ENCODE results near the gene FYN.

The FYN gene

DNA sequence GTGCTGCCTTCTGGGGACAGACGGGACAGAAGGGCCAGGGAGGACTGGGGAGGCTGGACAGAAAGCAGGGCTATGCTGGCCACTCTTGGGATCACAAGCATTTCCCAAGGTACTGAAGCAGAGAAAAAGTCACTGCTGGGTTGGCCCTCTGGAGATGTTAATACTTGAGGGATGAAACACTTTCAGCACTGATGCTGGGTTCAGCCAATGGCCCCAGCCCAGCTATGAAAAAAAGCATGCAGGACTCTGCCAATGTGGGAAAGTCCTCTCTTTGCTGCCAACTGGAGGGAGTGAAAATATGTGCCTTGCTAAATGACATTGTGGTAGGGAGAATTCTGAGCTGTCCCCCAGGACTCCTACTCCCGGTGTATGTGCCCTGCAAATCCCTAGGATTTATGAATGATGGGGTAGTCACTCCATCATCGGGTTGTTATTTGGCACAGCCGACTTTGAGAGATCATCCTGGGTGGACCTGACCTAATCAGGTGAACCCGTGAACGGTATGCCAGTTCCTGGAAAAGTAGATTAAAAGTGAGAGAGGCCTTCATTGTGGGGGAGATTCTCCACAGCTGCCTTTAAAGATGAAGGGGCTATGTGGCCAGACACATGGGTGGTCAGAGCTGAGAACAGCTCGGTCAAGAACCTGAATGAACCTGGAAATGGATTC, 147.7 kb downstream of the FYN start:
- peak in 8 of 14 donors; percentile 13 to 59 (median 42) for DNase-seq

DNA sequence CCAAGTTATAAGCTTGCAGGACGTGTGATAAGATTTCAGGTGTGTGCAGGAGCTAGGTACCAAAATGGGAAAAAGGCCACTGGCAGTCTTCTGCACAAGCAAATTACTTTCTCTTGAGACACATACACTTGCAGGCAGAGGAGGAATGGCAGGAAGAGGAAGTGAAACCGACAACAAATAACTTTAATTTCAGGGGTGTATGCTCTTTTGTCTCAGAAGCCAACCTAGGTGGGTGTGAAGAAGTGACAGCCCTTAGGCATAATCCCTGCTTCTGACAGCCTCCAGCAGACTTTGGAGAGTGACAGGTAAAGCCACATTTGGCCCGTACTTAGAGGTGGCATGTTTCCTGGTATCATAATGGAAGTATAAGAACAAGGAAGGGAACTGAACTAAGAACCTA, 148.7 kb downstream of the FYN start:
- DNase-seq: no peak

DNA sequence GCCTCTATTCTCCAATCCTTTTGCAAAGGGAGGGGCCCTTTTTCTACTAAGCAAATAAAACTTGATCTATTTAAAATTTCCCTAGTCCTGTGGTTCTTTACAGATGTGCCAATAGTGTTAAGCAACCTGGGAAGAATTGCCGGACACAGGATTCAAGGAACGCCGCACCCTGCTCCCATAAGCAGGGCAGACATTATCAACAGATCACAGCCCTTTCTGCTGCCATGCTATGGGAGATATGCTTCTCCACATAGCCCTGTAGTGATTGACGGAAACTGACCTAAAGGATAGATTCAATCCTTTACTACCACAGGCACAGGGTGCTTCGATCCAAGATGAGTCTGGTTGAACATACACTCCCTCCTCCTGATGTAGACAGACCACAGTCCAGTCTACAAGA, 149.2 kb downstream of the FYN start:
- no peak for DNase-seq

DNA sequence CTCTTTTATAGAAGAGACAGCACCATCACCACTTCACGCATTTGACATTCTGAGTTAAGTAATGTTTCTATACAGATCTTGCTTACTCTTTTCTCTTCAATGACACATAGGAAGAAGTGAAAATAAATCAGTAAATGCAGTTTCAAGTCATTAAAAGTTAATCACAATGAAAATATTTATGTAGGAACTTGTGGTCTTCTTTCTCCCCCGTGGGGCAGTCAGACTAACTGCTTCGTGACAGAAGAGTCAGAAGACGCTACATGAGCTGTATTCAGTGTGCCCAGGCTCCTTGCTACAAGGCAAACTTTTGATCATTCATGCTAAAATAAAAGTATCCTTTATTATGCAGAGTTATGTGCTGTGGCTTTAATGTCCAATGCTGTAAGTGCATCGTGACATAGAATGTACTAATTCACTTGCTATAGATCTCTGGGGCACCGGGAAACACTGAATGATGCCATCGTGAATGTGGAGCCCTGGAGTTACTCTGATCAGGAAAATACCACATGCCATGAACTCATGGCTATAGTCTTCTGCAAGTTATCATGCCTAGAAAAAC, 149.8 kb downstream of the FYN start:
- no peak for DNase-seq

DNA sequence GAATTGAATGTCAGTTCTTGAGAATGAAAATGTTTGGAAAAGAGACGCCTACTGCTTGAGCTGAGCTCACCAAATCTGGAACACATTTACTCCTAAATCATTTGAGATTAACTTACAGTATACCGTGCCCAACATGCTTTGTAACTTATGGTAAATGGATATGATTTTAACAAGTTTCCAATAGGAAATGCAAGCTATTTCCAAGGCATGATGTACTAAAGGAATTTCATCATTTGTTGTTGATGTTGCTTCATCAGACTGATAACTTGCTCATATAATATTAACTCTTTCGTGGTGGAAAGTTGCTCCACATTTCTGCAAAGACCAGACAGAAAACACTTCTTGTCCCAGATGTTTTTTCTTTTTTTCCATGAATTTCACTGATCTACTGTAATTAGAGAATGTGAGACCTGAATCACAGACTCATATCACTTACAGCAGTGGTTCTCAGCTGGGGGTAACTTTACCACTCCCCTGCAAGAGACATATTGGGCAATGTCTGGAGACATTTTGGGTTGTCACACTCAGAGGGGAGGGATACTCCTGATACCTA, 151.0 kb downstream of the FYN start:
- no peak for DNase-seq

DNA sequence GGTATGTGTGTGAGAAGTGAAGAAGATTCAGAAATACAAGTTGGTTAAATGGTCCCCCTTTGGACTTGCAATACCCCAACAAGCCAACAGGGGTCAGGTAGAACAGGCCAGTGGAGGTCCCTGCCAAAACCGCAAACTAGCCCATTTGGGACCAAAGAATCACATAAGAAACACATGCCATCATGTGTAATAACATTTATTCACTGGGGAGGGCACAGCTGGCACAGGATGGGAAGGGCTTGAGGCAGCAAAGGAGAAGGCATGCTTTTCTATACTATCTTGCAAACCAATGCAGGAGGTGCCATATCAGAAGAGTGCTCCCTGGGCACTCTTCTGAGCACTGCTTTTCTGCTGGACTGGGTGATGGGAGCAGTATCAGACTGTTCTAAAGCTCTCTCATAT, 151.5 kb downstream of the FYN start:
- DNase-seq: no peak

DNA sequence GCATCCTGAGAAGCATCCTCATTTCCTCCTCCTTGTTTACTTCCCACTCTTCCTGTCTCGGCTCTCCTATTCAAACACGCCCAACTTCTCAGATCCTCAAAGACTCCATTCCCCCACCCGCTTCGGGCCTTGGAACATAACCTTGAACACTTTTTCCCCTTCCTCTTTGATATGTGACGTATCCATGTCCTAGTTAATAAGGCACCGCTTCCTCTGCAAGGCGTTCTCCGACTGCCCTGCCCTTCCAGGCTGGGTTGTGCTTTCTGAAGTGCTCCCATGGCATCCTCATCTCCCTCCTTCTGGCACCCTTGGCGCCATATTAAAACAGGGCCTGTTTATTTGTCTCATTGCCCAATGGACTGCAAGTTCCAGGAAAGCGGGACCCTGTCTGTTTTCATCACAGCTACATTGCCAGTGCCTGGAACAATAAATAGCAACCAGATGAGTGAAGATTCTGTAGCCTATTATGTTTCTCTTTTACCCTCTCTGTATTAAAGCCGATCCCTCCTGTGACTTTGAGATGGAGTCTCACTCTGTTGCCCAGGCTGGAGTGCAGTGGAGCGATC, 152.2 kb downstream of the FYN start:
- no peak for DNase-seq

DNA sequence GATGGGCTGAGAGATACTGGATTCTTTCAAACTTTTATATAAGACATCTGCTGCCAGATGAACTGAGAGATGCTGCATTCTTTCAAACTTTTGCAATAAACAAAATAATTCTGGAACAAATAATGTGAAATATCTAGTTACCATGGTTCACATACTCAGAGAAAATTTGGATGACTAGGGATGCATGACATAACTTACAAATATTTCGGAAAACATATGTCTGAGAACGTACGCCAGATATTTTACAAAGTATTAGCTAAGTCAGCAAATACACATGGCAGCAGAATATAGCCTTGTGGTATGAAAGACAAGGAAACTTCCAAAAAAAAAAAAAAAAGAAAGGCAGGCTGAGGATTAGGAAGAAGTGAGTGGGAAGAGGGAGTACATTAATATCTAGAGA, 154.3 kb downstream of the FYN start:
- DNase-seq: no peak

DNA sequence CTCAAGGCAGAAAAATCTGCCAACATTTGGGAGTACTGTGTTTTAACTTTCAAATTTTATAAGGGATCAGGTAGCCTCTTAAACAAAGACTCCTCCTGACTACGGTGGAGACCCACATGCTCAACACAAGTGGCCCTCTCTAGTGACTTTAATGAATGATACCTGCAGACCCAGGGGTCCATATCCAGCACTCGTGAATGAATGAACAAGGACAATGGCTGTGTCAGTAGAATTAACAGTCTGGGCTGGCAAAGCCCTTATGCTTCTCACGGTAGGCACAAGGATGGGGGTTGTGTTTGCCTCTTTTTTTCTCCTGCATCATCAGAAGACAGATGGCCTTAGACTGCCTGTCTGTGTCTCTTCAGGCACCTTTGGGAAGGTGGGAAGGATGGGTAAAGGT, 154.9 kb downstream of the FYN start:
- no peak for DNase-seq

DNA sequence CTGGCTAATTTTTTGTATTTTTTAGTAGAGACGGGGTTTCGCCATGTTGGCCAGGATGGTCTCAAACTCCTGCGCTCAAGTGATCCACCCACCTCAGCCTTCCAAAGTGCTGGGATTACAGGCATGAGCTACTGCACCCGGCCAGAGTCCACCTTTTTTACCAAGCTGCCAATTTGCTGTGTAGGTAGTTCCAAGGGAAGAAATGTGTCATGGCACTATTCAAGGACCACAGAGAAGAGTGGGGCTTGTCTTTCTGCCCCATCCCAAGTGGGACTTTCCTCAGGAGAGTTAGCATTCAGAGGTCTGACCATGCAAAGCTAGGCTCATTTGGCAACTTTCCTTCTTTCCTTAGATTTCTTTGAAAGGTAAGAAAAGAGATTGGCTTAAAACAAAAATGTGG, 155.6 kb downstream of the FYN start:
- no peak for DNase-seq

DNA sequence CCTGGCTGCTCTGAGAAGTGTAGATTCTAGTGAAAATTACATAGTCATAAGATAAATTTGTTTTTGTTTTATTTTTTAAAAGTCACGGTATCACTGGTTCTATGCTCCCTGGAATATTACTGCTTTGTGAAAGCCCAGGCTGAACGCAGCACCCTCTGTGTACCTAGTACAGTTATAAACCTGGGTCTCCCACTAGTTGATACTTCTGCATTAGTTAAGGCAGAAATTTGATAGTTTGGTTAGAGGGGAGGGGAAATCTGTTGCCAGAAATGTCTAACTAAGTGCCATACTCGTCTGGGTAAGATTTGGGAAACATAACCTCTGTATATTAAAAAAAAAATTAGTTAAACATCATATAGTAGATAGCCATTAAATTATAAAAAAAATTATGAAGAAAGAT, 156.9 kb downstream of the FYN start:
- DNase-seq: no peak

DNA sequence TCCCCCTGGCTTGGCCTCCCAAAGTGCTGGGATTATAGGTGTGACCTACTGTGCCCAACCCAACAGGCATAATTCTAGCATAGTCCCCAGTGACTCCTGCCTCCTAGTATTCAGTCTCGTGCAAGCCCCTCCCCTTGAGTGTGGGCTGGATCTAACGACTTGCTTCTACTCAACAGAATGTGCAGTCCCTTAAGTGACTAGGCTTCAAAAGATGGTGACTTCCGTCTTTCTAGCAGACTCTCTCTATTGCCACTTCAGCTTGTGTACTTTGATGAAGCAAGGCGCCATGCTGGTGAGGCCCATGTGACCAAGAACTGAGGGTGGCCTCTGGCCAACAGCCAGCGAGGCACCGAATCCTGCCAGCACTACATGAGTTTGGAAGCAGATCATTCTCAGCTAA, 157.9 kb downstream of the FYN start:
- DNase-seq: peak in 6 of 14 donors; percentile 9 to 79 (median 32)

DNA sequence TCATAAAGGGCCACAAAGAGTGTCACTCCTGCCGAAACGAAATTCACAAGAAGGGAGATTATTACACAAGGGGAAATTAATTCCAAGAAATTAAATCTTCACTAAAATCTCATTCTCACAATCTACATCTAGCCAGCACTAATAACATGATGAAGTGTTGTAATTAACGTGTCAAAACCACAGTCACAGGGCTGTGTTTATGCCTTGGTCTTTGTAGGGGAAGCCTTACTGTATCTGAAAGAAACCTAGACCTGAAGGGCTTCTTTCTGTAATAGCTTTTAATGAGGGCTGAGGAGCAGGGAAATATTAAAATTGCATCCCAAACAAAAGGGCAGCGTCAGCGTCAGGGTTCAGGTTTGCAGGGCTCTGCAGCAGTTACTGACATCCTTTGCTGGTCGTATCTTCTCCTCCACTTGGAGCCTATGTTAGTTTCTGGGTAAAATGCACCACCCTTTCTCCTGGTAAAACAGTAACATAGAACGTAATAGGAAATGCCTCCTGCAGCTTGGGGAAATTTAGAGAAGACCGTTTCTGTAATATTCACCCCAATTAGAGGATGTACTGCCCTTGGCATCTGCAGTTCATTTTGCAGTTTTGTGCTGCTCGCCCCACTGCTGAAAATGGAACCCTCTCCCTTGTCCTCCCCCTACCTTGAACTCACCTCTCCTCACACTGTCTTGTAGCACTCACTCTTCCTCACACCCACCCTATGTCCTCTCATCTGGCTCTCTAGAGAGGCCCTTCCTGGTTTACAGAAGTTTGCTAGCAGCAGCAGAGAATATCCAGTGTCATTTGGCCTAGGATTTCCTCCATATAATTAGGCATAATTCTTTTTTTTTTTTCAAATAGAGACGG, 158.6 kb downstream of the FYN start:
- DNase-seq: no peak

DNA sequence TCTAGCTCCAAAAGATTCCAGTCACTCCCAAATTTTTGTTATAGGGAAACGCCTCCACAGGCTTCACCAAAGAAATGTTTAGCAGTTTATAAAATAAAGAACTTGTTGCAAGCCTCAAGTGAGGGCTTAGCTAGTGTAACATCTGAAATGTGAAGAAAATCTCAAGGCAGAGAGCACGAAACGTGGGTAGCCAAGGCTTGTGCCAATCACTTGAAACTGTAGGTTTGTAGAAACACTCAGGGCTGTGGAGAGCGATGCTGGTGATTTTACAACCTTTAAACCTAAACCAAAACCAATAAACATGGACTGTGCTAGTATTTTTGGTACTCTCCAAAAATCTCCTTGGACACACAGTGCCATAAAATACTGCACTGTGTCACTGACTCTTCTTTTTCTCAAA, 159.4 kb downstream of the FYN start:
- DNase-seq: no peak

DNA sequence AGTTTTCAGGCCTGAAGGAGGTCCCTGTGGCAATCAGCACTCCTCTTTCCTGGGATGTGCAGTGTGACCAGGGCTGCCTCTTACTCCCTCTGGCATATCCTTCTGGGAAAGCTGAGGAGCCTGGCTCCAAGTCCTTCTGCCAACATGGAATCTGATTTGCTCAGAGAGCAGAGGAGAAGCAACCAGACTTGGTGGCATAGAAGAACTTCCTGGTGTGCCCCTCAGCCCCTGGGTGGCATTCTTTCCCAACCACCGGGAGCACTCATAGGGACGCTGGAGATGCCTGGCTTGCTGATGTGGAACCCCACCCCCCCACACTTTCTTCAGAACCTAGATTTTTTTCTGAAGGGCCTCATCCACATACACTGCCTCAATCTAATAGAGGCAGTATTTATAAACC, 160.0 kb downstream of the FYN start:
- DNase-seq: no peak

DNA sequence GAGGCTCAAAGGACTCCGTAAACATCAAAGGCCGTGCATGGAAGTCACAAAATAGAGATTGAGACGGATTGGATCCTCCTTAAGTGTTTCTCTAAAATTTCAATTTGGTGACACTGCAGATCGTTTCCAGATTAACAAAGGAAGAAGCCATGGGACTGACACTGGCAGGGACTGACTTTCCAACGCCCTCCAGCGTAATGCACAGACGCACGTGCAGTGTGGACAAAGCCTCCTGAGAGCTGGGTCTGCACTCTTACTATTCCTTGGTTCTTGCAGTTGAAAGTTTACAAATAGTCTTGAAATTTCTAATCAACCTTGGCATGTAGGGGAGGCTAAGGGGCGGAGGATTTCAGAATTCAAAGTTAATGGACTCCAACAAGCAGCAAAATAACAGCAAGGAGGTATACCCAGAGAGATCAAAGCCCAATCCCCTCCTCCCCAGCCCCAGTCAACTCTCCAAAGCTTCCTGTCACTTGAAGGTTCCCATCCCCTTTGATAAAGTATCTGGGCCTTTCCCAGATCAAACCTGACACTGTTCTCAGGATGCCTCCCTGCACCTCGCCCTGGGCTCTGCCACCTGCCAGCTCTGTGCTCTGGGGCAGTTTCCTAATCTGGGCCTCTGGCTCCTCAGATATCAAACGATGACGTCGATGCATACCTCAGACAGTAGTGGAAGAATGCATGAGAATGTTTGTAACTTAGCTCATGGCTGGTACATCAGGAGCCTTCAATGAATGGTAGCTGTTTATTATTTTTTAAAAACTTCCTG, 161.1 kb downstream of the FYN start:
- peak in 1 of 14 donors; percentile 56 for DNase-seq

DNA sequence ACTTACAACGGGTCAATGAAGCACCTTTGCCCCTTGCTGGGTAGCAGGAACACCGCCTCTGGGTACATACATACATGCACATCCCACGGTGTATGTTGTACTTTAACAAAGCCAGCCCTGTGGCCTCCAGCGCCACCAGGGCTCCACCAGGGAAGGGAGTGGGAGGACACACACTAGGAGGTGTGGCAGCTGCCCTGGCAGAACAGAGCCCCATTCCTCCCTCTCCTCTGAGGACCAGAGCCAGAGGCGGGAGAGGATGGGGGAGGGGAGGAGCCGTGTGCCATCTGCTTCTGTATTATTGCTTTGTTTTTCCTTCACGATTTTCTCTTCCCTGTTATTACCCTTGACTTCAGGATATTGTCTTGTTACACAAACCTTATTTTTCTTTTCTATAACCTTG, 161.8 kb downstream of the FYN start:
- DNase-seq: peak in 9 of 14 donors; percentile 29 to 92 (median 59)

DNA sequence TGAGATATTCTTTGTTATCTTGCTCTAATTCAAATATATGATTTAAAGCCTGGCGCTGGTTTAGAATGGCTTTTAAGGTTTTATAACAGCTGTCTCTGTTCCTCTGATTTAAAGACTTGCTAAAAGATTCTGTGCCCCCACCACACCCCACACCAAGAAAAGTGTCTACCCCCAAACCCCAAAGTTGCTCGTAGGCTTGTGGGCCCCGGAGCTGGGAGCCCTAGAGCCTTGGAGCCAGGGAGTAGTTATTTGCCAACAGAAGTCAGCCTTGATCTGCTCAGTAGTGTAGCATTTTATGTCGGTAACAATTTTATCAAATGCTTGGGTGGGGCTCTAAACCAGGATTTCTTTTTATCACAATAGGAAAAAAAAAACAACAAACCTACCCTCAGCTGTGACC, 162.3 kb downstream of the FYN start:
- DNase-seq: peak in 1 of 14 donors; percentile 42

DNA sequence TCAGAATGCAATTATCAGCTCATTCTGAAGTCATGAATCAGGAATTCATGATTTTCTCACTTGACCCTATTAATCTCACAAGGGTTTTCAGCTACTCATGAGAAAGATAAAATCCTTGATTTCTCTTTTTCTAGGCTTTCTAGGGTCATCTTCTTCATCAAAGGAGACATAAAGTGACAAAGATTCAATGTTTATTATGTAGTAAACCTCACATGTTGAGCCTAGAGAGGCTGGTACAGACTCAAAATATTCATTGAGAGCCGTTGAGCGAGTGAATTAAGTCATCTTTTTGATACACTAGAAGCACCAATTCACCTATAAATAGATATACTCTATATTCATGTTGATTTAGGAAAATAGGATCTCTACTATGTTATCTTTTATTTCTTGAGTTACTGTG, 162.8 kb downstream of the FYN start:
- no peak for DNase-seq

DNA sequence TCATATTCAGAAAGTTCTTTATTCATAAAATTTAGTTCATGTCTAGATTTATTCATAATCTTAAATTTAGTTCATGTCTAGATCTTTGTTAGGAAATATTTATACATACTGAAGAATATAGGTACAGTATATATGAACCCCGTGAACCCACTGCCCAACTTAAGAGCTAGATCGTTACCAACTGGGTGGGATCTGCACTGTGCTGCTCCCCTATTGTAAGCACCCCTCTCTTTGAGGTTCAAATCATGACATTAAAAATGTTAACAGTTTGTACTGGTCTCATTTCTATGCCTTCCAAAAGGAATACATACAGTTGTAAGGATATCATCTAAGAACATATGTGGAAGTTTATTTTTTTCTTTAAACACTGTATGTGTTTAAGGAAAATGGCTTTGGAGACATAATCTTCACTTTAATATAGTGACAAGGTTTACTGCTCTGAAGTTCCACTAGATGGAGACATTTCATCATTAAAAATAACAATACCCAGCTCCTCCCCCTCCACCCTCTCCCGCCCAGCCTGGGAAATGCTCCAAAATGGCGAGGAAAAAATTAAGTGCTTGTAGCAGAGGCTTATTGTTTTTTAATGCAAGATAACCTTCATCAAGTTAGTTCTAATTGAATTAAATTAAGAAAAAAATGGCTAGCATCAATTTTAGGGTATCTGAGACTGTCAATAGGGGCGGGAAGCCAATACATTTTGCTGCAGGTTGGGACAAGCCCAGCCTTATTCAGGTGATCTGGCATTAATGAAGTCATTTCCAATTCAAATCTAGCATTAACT, 163.4 kb downstream of the FYN start:
- peak in 10 of 14 donors; percentile 13 to 86 (median 44) for DNase-seq

DNA sequence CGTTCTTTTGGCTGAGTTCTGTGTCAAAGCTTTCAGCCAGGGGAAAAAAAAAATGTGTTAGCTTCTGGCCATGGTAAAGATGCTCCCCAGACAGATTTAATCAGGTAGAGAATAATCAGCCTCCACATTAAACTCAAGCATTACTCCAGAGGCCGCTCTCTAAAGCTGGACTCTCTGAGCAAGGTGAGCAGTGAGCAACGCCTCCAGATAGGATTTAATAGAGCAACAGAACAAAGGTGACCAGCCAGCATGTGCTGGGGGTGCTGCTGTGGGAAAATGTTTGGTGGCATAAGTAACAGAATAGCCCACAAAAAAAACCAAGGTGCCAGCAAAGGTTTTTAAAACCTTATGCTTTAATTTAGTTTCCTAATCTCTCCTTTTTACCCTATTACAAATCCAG, 164.1 kb downstream of the FYN start:
- no peak for DNase-seq

DNA sequence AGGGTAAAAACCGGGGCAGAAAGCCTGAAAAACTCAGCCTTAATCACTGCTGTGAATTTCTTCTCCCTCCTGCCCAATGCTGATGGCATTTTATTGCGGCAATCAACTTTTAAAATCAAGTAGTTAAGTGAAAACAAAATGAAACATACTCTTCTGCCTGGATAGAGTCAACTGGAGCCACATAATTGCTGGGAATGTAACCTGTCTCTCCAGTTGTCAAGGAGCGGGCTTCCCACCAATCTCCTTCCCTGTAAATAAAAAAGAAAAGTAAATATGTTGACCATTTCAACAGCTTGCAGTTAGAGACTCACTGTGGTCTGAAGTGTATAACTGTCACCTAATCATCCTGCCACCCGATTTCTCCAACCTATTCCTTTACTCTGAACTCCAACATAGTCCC, 165.5 kb downstream of the FYN start:
- no peak for DNase-seq

All from C1 segment of cervical spinal cord (tissue), 14 donors.